Measurements from ENCODE around the gene ARHGAP26.

GRCh38 chr5:143207563-143208364 is 437.6 kb downstream of the ARHGAP26 start:
- no peak for TF ChIP-seq CTCF (IDR thresholded peaks at IDR 0.05)
- TF ChIP-seq EP300 (IDR thresholded peaks at IDR 0.05) = no peak
- TF ChIP-seq POLR2A (IDR thresholded peaks at IDR 0.05) = no peak
